ENCODE data around the gene STXBP6.

Gene STXBP6

GRCh38 chr14:24895243-24895583 lies 154.7 kb downstream of the STXBP6 start:
- Histone ChIP-seq H3K27ac (ENCODE audit: insufficient read depth, low read length, poor library complexity, severe bottlenecking) (no peak overlapping the region), H3K27me3 (replicated peaks; ENCODE audit: control insufficient read depth, insufficient read depth, low read length, poor library complexity, severe bottlenecking) (no peaks in the 10 kb centered on the region), H3K36me3 (ENCODE audit: control insufficient read depth, insufficient read depth, low read length) (no peaks in the 10 kb centered on the region), H3K9me3 (ENCODE audit: control insufficient read depth, low read length) (no peaks in the 10 kb centered on the region), H3K4me1 (ENCODE audit: control insufficient read depth, insufficient read depth, low read length, poor library complexity, severe bottlenecking) (no peaks in the 10 kb centered on the region), H3K4me3 (ENCODE audit: insufficient read depth, low read depth, low read length, poor library complexity, severe bottlenecking) (no peak overlapping the region)
- DNase-seq = no peak

DNA sequence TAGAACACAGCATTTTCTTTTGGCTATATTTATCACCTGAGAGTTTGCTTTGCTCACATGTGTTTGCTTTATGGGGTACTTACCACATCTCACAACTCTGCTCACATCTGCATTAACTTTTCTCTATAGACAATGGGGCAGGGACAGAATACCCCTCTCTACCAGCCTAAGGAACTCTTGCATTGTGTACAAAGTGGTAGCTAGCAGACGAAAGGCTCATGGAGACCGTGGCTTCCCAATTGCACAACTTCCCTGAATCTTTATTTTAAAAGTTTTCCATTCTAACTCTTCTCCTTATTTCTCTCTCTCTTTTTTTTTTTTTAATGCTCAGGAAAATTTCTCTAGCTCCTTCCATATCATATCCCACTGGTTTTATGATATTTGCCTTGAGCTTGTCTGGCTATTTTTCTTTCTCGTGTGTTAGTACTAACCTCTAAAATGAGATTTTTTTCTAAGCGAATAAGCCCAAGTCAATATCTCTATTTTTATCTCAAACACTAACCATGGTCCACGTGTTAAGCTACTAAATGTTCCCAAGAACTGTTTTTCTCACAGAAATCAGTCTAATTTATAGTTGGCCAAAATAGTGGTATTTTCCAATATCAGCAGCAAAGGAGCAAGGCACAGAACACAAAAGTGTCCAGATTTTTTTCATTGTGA lies 155.2 kb downstream of the STXBP6 start:
- Histone ChIP-seq H3K4me3 (ENCODE audit: insufficient read depth, low read depth, low read length, poor library complexity, severe bottlenecking) (no peak overlapping the region), H3K27me3 (replicated peaks; ENCODE audit: control insufficient read depth, insufficient read depth, low read length, poor library complexity, severe bottlenecking) (no peaks in the 10 kb centered on the region), H3K36me3 (ENCODE audit: control insufficient read depth, insufficient read depth, low read length) (no peaks in the 10 kb centered on the region), H3K27ac (ENCODE audit: insufficient read depth, low read length, poor library complexity, severe bottlenecking) (no peak overlapping the region), H3K4me1 (ENCODE audit: control insufficient read depth, insufficient read depth, low read length, poor library complexity, severe bottlenecking) (no peaks in the 10 kb centered on the region), H3K9me3 (ENCODE audit: control insufficient read depth, low read length) (no peaks in the 10 kb centered on the region)
- DNase-seq = no peak

DNA sequence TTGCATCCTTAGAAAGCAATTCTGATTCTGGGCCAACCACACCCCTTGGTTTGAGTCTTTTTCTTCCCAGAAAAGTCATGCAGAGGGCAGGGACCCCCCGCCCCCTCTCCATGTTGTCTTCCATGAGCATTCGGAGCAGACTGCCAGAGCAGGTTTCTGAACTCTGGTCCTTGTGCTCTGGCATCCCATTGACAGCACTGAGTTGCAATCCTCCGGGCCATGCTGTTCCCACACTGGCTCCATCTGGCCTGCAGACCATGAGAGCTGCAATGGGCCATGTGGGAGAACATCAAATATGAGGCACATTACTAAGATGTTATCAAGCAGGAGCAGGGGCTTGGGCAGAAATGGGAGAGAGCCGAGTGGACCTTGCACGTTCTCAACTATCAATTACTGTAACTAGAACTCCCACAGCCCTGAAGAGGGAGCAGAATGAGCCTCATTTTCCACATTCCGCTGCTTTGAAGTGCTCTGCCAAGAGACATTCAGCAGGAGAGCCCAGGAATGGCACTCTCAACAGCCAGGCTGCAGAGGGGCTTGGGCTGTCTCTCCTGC lies 157.4 kb downstream of the STXBP6 start:
- no peaks in the 10 kb centered on the region for H3K36me3 ChIP-seq (ENCODE audit: control insufficient read depth, insufficient read depth, low read length)
- no peak overlapping the region for H3K4me3 ChIP-seq (ENCODE audit: insufficient read depth, low read depth, low read length, poor library complexity, severe bottlenecking)
- H3K27ac ChIP-seq (ENCODE audit: insufficient read depth, low read length, poor library complexity, severe bottlenecking) = no peak overlapping the region
- H3K9me3 ChIP-seq (ENCODE audit: control insufficient read depth, low read length) = no peaks in the 10 kb centered on the region
- no peak for DNase-seq
- no peaks in the 10 kb centered on the region for H3K4me1 ChIP-seq (ENCODE audit: control insufficient read depth, insufficient read depth, low read length, poor library complexity, severe bottlenecking)
- no peaks in the 10 kb centered on the region for H3K27me3 ChIP-seq (replicated peaks; ENCODE audit: control insufficient read depth, insufficient read depth, low read length, poor library complexity, severe bottlenecking)

- no peak for DNase-seq
- H3K27ac ChIP-seq (ENCODE audit: insufficient read depth, low read length, poor library complexity, severe bottlenecking) = no peak overlapping the region
- H3K36me3 ChIP-seq (ENCODE audit: control insufficient read depth, insufficient read depth, low read length) = no peaks in the 10 kb centered on the region
- H3K4me3 ChIP-seq (ENCODE audit: insufficient read depth, low read depth, low read length, poor library complexity, severe bottlenecking) = no peak overlapping the region
- H3K4me1 ChIP-seq (ENCODE audit: control insufficient read depth, insufficient read depth, low read length, poor library complexity, severe bottlenecking) = no peaks in the 10 kb centered on the region
- H3K27me3 ChIP-seq (replicated peaks; ENCODE audit: control insufficient read depth, insufficient read depth, low read length, poor library complexity, severe bottlenecking) = no peaks in the 10 kb centered on the region
- no peaks in the 10 kb centered on the region for H3K9me3 ChIP-seq (ENCODE audit: control insufficient read depth, low read length)
Measured at GRCh38 chr14:24891987-24892496, 157.9 kb downstream of the STXBP6 start.

DNA sequence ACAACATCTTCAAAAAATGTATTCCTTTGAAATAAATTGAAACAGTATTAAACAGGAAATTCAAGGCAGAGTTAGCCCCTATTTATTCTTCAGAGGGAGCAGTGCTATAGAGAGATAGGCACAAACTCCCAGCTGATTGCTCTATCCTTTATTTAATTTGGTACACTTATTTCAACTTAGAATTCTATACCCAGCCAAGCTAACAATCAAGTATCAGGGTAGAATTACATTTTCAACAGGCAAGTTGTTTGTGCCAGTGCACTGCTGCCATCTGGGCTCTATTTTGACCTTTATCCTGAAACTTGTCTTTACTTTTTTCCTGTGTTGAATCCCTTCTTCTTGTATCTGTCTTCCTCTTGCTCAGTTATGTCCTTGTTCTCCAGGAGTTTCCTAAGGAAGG lies 159.2 kb downstream of the STXBP6 start:
- H3K36me3 ChIP-seq (ENCODE audit: control insufficient read depth, insufficient read depth, low read length) = no peaks in the 10 kb centered on the region
- no peaks in the 10 kb centered on the region for H3K27me3 ChIP-seq (replicated peaks; ENCODE audit: control insufficient read depth, insufficient read depth, low read length, poor library complexity, severe bottlenecking)
- no peaks in the 10 kb centered on the region for H3K4me1 ChIP-seq (ENCODE audit: control insufficient read depth, insufficient read depth, low read length, poor library complexity, severe bottlenecking)
- no peak overlapping the region for H3K4me3 ChIP-seq (ENCODE audit: insufficient read depth, low read depth, low read length, poor library complexity, severe bottlenecking)
- H3K9me3 ChIP-seq (ENCODE audit: control insufficient read depth, low read length) = no peaks in the 10 kb centered on the region
- no peak overlapping the region for H3K27ac ChIP-seq (ENCODE audit: insufficient read depth, low read length, poor library complexity, severe bottlenecking)
- no peak for DNase-seq

- Histone ChIP-seq H3K27ac (ENCODE audit: insufficient read depth, low read length, poor library complexity, severe bottlenecking) (no peak overlapping the region), H3K4me1 (ENCODE audit: control insufficient read depth, insufficient read depth, low read length, poor library complexity, severe bottlenecking) (no peaks in the 10 kb centered on the region), H3K27me3 (replicated peaks; ENCODE audit: control insufficient read depth, insufficient read depth, low read length, poor library complexity, severe bottlenecking) (no peaks in the 10 kb centered on the region), H3K36me3 (ENCODE audit: control insufficient read depth, insufficient read depth, low read length) (no peaks in the 10 kb centered on the region), H3K9me3 (ENCODE audit: control insufficient read depth, low read length) (no peaks in the 10 kb centered on the region), H3K4me3 (ENCODE audit: insufficient read depth, low read depth, low read length, poor library complexity, severe bottlenecking) (no peak overlapping the region)
- no peak for DNase-seq
Measured at GRCh38 chr14:24889843-24890242, 160.1 kb downstream of the STXBP6 start.

GRCh38 chr14:24888532-24888931 lies 161.4 kb downstream of the STXBP6 start:
- Histone ChIP-seq H3K27ac (ENCODE audit: insufficient read depth, low read length, poor library complexity, severe bottlenecking) (no peak overlapping the region), H3K27me3 (replicated peaks; ENCODE audit: control insufficient read depth, insufficient read depth, low read length, poor library complexity, severe bottlenecking) (no peaks in the 10 kb centered on the region), H3K4me1 (ENCODE audit: control insufficient read depth, insufficient read depth, low read length, poor library complexity, severe bottlenecking) (no peaks in the 10 kb centered on the region), H3K36me3 (ENCODE audit: control insufficient read depth, insufficient read depth, low read length) (no peaks in the 10 kb centered on the region), H3K9me3 (ENCODE audit: control insufficient read depth, low read length) (no peaks in the 10 kb centered on the region), H3K4me3 (ENCODE audit: insufficient read depth, low read depth, low read length, poor library complexity, severe bottlenecking) (no peak overlapping the region)
- DNase-seq = no peak

DNA sequence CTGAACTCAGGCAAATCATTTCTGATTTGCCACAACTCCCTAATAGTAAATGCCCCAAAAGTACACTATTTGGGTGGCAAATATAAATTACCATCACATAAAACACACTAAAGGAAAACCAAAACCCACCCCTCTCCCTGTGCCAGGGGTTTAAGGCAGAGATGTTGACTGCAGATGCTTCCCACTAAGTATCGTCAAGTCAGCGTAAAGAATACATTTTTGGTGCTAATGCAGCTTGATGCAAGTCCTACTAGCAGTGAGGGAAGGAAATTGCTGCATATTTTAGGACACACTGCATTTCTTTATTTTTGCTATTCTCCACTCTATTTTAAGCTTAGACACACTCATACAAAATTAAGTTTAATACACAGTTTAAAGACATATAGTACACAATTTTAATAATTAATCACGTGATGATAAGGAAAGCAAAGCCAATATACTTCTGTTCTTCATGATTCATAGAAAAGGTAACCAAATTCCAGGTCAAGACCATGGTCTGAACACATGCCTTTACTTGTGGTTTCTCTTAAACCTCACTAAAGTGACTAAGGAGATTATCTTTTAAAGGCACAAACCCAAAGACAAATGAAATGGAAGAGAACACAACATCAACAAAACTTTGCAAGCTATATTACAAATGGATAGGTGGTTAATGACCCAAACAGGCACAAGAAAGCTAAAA lies 162.2 kb downstream of the STXBP6 start:
- Histone ChIP-seq H3K9me3 (ENCODE audit: control insufficient read depth, low read length) (no peaks in the 10 kb centered on the region), H3K4me1 (ENCODE audit: control insufficient read depth, insufficient read depth, low read length, poor library complexity, severe bottlenecking) (no peaks in the 10 kb centered on the region), H3K27me3 (replicated peaks; ENCODE audit: control insufficient read depth, insufficient read depth, low read length, poor library complexity, severe bottlenecking) (no peaks in the 10 kb centered on the region), H3K27ac (ENCODE audit: insufficient read depth, low read length, poor library complexity, severe bottlenecking) (no peak overlapping the region), H3K36me3 (ENCODE audit: control insufficient read depth, insufficient read depth, low read length) (no peaks in the 10 kb centered on the region), H3K4me3 (ENCODE audit: insufficient read depth, low read depth, low read length, poor library complexity, severe bottlenecking) (no peak overlapping the region)
- no peak for DNase-seq

GRCh38 chr14:24885410-24885913 lies 164.5 kb downstream of the STXBP6 start:
- H3K27ac ChIP-seq (ENCODE audit: insufficient read depth, low read length, poor library complexity, severe bottlenecking) = no peak overlapping the region

DNA sequence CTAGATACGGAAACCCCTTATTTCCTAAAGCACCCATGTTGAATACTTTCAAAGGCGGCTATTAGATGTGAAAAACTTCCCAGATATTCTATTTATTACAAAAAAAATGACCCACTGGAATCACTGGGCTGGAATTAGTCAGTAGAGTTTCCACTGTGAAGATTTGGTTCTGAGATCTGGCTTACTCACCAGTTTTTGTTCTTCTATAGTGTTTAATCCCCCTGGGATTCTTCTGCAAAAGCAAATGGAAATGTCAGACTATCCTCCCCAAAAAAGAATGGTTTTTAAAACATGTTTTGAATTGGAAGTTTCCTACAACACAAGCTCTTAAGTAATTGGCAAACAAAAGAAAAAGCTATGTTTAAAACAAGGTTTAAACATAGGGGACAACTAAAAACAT lies 166.4 kb downstream of the STXBP6 start:
- Histone ChIP-seq H3K27me3 (replicated peaks; ENCODE audit: control insufficient read depth, insufficient read depth, low read length, poor library complexity, severe bottlenecking) (no peaks in the 10 kb centered on the region), H3K4me3 (ENCODE audit: insufficient read depth, low read depth, low read length, poor library complexity, severe bottlenecking) (no peak overlapping the region), H3K36me3 (ENCODE audit: control insufficient read depth, insufficient read depth, low read length) (no peaks in the 10 kb centered on the region), H3K4me1 (ENCODE audit: control insufficient read depth, insufficient read depth, low read length, poor library complexity, severe bottlenecking) (no peaks in the 10 kb centered on the region), H3K9me3 (ENCODE audit: control insufficient read depth, low read length) (no peaks in the 10 kb centered on the region), H3K27ac (ENCODE audit: insufficient read depth, low read length, poor library complexity, severe bottlenecking) (no peak overlapping the region)
- no peak for DNase-seq

More at GRCh38 chr14:24885410-24885913, 164.5 kb downstream of the STXBP6 start:
- Histone ChIP-seq H3K4me1 (ENCODE audit: control insufficient read depth, insufficient read depth, low read length, poor library complexity, severe bottlenecking) (no peaks in the 10 kb centered on the region), H3K4me3 (ENCODE audit: insufficient read depth, low read depth, low read length, poor library complexity, severe bottlenecking) (no peak overlapping the region), H3K27me3 (replicated peaks; ENCODE audit: control insufficient read depth, insufficient read depth, low read length, poor library complexity, severe bottlenecking) (no peaks in the 10 kb centered on the region), H3K36me3 (ENCODE audit: control insufficient read depth, insufficient read depth, low read length) (no peaks in the 10 kb centered on the region), H3K9me3 (ENCODE audit: control insufficient read depth, low read length) (no peaks in the 10 kb centered on the region)
- no peak for DNase-seq

Measured in effector memory CD4-positive, alpha-beta T cell (primary cell).